Effector memory CD4-positive, alpha-beta T cell (primary cell): ENCODE data around the gene IL15.

Source experiments
- DNase-seq, 3 donors: peaks; one replicate each; pipeline ENCODE4 v3.0.0-alpha.2; 2020
- H3K27ac ChIP-seq: 2 replicates; pipeline ENCODE4 v1.7.0; 2013; ENCODE audit warnings: mild to moderate bottlenecking, low read length, moderate library complexity; ENCODE audit not compliant: insufficient read depth, poor library complexity, severe bottlenecking
- H3K27me3 ChIP-seq: replicated peaks from 2 replicates; pipeline ENCODE4 v1.7.0; 2013; ENCODE audit warnings: mild to moderate bottlenecking, low read length; ENCODE audit not compliant: insufficient read depth, control insufficient read depth, poor library complexity, severe bottlenecking
- H3K36me3 ChIP-seq: 2 replicates; pipeline ENCODE4 v1.7.0; 2013; ENCODE audit warnings: mild to moderate bottlenecking, low read length, moderate library complexity; ENCODE audit not compliant: control insufficient read depth, insufficient read depth
- H3K4me1 ChIP-seq: 2 replicates; pipeline ENCODE4 v1.7.0; 2013; ENCODE audit warnings: low read length, mild to moderate bottlenecking; ENCODE audit not compliant: control insufficient read depth, insufficient read depth, poor library complexity, severe bottlenecking
- H3K4me3 ChIP-seq: 2 replicates; pipeline ENCODE4 v1.7.0; 2013; ENCODE audit warnings: low read length, low read depth, mild to moderate bottlenecking; ENCODE audit not compliant: insufficient read depth, poor library complexity, severe bottlenecking
- H3K9me3 ChIP-seq: 2 replicates; pipeline ENCODE4 v1.7.0; 2013; ENCODE audit warnings: mild to moderate bottlenecking, low read length, moderate library complexity; ENCODE audit not compliant: control insufficient read depth

Gene IL15

DNA sequence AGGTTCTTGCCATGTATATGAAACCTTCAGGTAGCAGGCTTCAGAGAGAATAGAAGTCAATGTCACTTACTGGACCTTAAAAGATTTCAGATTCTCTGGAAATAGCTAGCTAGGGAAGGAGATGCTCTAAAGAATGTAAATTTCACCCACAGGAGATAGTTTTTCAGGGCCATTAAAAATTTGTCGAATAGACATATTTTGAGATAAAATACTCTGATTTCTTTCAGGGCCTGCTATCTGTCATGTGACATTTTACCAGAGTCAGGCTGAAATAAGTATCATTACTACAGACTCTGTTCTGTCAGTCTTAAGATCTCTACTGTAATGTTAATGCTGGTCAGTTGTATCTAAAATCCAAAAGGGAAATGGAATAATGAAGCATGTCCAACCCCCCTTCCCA, 15.7 kb upstream of the IL15 start:
- Histone ChIP-seq H3K27me3 (no peaks in the 10 kb centered on the region), H3K4me1 (no peaks in the 10 kb centered on the region), H3K4me3 (no peak overlapping the region), H3K27ac (no peak overlapping the region), H3K9me3 (no peaks in the 10 kb centered on the region), H3K36me3 (no peaks in the 10 kb centered on the region)
- no peak for DNase-seq

DNA sequence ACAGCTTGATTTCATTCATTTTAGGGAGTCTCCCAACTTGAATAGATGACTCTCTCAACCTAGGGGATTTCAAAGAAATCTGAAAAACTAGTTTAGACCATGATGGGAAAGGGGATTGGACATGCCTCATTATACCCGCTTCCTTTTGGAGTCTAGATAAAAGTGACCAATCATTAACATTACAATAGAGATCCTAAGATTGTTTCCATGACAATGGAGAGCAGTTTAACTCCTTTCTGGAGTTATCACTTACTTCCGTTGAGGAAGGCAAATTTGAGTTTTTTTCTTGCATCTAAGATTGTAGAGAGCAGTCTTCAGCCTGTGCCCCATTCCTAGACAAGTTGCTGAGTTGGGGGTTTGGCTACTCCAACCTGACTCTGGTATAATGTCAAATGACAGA, 11.4 kb upstream of the IL15 start:
- Histone ChIP-seq H3K36me3 (no peaks in the 10 kb centered on the region), H3K4me3 (no peak overlapping the region), H3K27me3 (no peaks in the 10 kb centered on the region), H3K4me1 (no peaks in the 10 kb centered on the region), H3K27ac (no peak overlapping the region), H3K9me3 (no peaks in the 10 kb centered on the region)
- DNase-seq = no peak

- Histone ChIP-seq H3K27ac (no peak overlapping the region), H3K4me1 (no peaks in the 10 kb centered on the region), H3K36me3 (no peaks in the 10 kb centered on the region), H3K9me3 (no peaks in the 10 kb centered on the region), H3K27me3 (no peaks in the 10 kb centered on the region), H3K4me3 (no peak overlapping the region)
- DNase-seq = no peak
These were observed 5.5 kb upstream of the IL15 start for GRCh38 chr4:141630854-141631253.

GRCh38 chr4:141635736-141636081, 674 bp upstream of the IL15 start:
- H3K27me3 ChIP-seq = no peaks in the 10 kb centered on the region
- H3K27ac ChIP-seq = no peak overlapping the region
- H3K4me1 ChIP-seq = peaks cover 3% of the 10 kb centered on the region
- DNase-seq = no peak
- no peaks in the 10 kb centered on the region for H3K9me3 ChIP-seq
- H3K36me3 ChIP-seq = no peaks in the 10 kb centered on the region
- H3K4me3 ChIP-seq = peak overlapping the region; percentile 98

- no peaks in the 10 kb centered on the region for H3K27me3 ChIP-seq
- peaks cover 3% of the 10 kb centered on the region for H3K4me1 ChIP-seq
- H3K36me3 ChIP-seq = no peaks in the 10 kb centered on the region
- peak in 2 of 3 donors; percentile 2 to 8 for DNase-seq
- H3K9me3 ChIP-seq = no peaks in the 10 kb centered on the region
- peak overlapping the region; percentile 98 for H3K4me3 ChIP-seq
- H3K27ac ChIP-seq = peak overlapping the region; percentile 57
These were observed 533 bp downstream of the IL15 start for GRCh38 chr4:141636771-141637460.

GRCh38 chr4:141637565-141637964, 1.2 kb downstream of the IL15 start:
- H3K27me3 ChIP-seq = no peaks in the 10 kb centered on the region
- peak overlapping the region; percentile 98 for H3K4me3 ChIP-seq
- no peak for DNase-seq
- no peak overlapping the region for H3K27ac ChIP-seq
- H3K4me1 ChIP-seq = peaks cover 3% of the 10 kb centered on the region
- H3K36me3 ChIP-seq = no peaks in the 10 kb centered on the region
- H3K9me3 ChIP-seq = no peaks in the 10 kb centered on the region

GRCh38 chr4:141638230-141638629, 1.8 kb downstream of the IL15 start:
- H3K4me3 ChIP-seq = no peak overlapping the region
- H3K36me3 ChIP-seq = no peaks in the 10 kb centered on the region
- no peak overlapping the region for H3K27ac ChIP-seq
- peaks cover 3% of the 10 kb centered on the region for H3K4me1 ChIP-seq
- no peaks in the 10 kb centered on the region for H3K9me3 ChIP-seq
- H3K27me3 ChIP-seq = no peaks in the 10 kb centered on the region
- no peak for DNase-seq

GRCh38 chr4:141640696-141641095, 4.3 kb downstream of the IL15 start:
- H3K27me3 ChIP-seq = no peaks in the 10 kb centered on the region
- peaks cover 3% of the 10 kb centered on the region for H3K4me1 ChIP-seq
- H3K27ac ChIP-seq = no peak overlapping the region
- no peaks in the 10 kb centered on the region for H3K36me3 ChIP-seq
- DNase-seq = no peak
- no peaks in the 10 kb centered on the region for H3K9me3 ChIP-seq
- H3K4me3 ChIP-seq = no peak overlapping the region

DNA sequence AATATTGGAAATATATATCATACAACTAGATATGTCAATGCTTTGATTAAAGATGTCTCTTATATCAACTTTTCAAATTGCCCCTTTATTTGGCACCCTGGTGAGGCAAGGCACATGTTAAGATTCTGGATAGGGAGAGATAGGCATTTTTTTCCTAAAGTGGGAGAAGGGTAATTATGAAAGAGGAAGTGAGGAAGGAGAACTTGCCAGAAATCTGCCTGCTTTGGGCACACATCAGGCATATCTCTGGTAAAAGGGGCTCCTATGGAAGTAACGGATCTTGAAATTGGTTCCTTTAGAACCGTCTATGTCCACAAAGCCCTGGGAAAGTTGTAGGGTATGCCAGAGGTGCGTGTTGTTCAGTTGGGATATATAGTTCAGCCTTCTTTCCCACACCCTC, 5.7 kb downstream of the IL15 start:
- no peak for DNase-seq
- Histone ChIP-seq H3K27ac (no peak overlapping the region), H3K4me3 (no peak overlapping the region), H3K9me3 (no peaks in the 10 kb centered on the region), H3K27me3 (no peaks in the 10 kb centered on the region), H3K36me3 (no peaks in the 10 kb centered on the region), H3K4me1 (peaks cover 3% of the 10 kb centered on the region)

GRCh38 chr4:141642711-141643110, 6.3 kb downstream of the IL15 start:
- no peaks in the 10 kb centered on the region for H3K36me3 ChIP-seq
- DNase-seq = no peak
- H3K4me1 ChIP-seq = peaks cover 3% of the 10 kb centered on the region
- no peak overlapping the region for H3K4me3 ChIP-seq
- H3K9me3 ChIP-seq = no peaks in the 10 kb centered on the region
- H3K27ac ChIP-seq = no peak overlapping the region
- no peaks in the 10 kb centered on the region for H3K27me3 ChIP-seq
